HUES6 (cell line): Measurements from ENCODE around the gene WDR45.

Experiments used
- H3K27ac ChIP-seq: 2 replicates; pipeline ENCODE4 v1.7.0; 2013; ENCODE audit warnings: low read depth, mild to moderate bottlenecking, low read length, inconsistent platforms
- H3K27me3 ChIP-seq: 2 replicates; pipeline ENCODE4 v1.6.1; 2013; ENCODE audit warnings: low read length; ENCODE audit not compliant: control insufficient read depth, insufficient read depth
- H3K36me3 ChIP-seq: 2 replicates; pipeline ENCODE4 v1.6.1; 2013; ENCODE audit warnings: low read length; ENCODE audit not compliant: control insufficient read depth, insufficient read depth
- H3K4me1 ChIP-seq: 2 replicates; pipeline ENCODE4 v1.6.1; 2013; ENCODE audit warnings: low read length; ENCODE audit not compliant: control insufficient read depth, insufficient read depth
- H3K4me3 ChIP-seq: 2 replicates; pipeline ENCODE4 v1.5.1; 2013; ENCODE audit warnings: low read depth, low read length
- H3K9ac ChIP-seq: one replicate; pipeline ENCODE4 v1.6.1; 2013; ENCODE audit warnings: mild to moderate bottlenecking, low read length
- H3K9me3 ChIP-seq: 2 replicates; pipeline ENCODE4 v1.6.1; 2013; ENCODE audit warnings: low read depth, low read length; ENCODE audit not compliant: control insufficient read depth, insufficient read depth

Gene WDR45

DNA sequence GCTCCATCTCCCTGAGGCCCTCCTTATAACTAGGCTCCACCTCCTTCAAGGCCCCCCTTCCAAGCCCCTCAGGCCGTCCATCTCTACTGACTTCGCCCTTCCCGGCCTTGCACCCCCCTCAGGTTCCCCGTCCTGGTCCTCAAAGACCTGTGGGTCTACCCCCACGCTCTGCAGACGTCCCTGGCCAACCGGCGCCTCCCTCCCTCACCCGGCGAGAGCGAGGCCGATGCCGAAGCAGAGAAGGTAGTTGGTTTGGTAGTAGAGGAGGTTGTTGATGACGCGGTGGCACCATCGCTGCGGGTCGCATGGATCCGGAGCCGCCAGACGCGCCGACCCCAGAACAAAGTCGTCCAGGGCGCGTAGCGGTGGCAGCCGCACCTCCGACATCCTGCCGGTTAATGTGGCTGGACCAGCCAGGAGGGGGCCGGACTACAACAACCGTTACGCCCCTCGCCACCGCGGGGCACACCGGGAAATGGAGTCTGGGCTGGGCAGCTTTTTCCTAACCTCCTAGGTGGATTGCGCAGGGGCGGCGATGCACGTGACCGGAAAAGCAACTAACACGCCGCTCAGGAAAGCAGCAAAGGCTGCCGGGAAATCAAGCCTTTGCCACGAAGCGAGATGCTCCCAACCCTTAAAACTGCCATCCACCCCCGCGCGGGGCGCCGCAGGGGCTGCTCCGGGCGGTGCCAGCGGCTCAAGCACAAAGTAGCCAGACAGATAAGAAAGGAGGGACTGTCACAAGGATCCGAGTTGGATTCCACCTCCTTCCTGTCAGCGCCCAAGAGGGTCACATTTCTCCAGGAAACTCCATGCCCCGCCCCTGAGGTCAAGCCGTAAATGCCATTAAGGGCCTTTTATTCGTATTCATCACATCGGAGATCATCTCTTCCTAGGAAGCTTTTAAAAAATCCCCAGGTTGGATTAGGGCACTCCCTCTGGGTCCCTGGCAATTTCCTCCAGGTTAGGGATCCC is 5.8 kb downstream of the WDR45 start, which contains the start of gene PRAF2:
Gene PRAF2 (minus strand): TSS at position 402 of the 975 bp plus-strand sequence. CDS start 15 bp downstream, at position 387.
- H3K27me3 ChIP-seq = no peaks in the 10 kb centered on the region
- H3K27ac ChIP-seq = no peak within 1 kb of the TSS; the same call in 1 of the 2 replicates
- H3K9me3 ChIP-seq = peaks cover 18% of the 10 kb centered on the region; the same call in 1 of the 2 replicates
- H3K36me3 ChIP-seq = peaks cover 18% of the 10 kb centered on the region
- peak within 1 kb of the TSS; percentile 72 for H3K9ac ChIP-seq
- H3K4me3 ChIP-seq = peak within 1 kb of the TSS; percentile 78
- H3K4me1 ChIP-seq = peaks cover 6% of the 10 kb centered on the region; the same call in 1 of the 2 replicates

DNA sequence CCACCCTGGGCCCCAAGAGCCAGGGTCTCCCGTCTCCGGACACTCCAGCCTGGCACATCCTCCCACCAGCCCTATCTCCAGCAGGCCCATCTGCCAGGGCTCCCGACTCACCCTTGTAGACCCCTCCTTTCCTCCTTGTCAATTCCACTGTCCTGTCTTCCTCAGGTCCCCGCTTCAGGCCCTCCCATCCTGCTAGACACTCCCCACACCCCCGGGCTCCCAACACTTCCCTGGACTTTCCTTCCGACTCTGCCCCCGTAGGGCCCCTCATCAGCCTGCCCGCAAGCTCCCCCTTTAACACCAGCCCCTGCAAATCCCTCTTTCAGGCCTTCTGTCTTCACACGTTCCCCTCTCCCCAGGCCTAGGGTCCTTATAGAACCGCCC is 7.0 kb downstream of the WDR45 start:
- Histone ChIP-seq H3K27ac (no peak overlapping the region), H3K27me3 (no peaks in the 10 kb centered on the region), H3K9me3 (peaks cover 18% of the 10 kb centered on the region; the same call in 1 of the 2 replicates), H3K36me3 (peaks cover 26% of the 10 kb centered on the region), H3K9ac (peak overlapping the region; percentile 17), H3K4me3 (peak overlapping the region; percentile 78), H3K4me1 (peaks cover 6% of the 10 kb centered on the region; the same call in 1 of the 2 replicates)

DNA sequence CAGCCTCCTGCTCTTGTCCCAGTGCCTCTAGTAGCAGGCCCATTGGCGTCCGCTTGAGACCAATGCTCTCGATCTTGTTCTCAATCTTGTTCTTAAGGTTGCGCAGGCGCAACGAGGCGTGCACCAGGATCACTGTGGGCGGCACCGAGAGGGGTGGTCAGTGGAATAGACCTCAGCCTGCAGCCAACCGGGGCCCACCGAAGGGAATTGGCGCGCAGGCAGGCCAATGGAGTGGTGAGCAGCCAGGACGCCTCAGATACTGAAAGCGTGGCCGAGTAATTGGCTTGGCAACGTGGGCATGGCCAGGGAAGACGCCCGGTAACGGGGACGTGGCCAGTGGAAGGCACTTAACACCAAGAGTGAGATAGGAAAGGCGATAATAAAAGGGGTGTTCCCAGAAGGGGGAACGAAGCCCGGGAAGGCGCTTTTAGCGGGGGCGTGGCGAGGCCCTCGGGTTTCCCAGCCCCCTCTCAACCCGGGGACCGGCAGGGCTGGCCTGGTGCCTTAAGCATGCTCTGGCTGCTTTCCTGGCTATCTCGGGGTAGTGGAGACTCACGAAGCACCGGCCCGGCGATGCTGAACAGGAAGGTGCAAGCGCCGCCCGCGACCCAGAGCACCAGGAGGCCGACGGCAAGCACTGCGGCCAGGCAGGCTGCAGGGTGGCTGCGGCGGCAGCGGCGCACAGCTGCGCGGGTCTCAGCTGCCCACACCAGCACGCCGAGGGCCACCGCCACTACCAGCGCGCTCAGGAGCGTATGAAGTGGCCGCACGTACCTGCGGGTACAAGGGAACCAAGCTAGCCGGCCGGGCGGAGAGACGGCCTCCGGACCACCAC is 7.6 kb downstream of the WDR45 start:
- Histone ChIP-seq H3K9ac (no peak overlapping the region), H3K4me1 (peaks cover 6% of the 10 kb centered on the region; the same call in 1 of the 2 replicates), H3K27ac (no peak overlapping the region), H3K4me3 (peak overlapping the region; percentile 78), H3K36me3 (peaks cover 21% of the 10 kb centered on the region), H3K27me3 (no peaks in the 10 kb centered on the region), H3K9me3 (peaks cover 18% of the 10 kb centered on the region; the same call in 1 of the 2 replicates)

DNA sequence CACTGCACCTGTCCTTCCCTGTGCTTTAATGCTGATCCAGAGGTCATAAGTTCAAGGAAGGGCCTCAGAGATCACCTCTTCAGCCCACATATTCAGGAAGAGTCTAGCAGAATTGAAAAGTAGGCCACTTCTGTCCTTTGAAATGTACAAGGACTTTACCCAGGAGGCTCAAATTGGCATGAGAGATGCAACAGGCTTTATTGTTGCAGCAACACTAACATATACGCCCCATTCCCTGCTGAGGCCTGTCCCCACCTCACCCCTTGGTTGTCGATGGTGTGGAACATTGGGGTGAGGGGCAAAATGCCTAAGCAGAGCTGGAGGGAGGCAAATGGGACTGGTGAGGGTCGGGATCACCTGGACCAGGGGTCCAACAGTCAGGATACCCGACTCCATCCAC is 8.7 kb downstream of the WDR45 start:
- H3K4me3 ChIP-seq = no peak overlapping the region; the same call in 1 of the 2 replicates
- H3K27ac ChIP-seq = no peak overlapping the region
- peaks cover 22% of the 10 kb centered on the region for H3K36me3 ChIP-seq
- no peaks in the 10 kb centered on the region for H3K27me3 ChIP-seq
- peaks cover 6% of the 10 kb centered on the region; the same call in 1 of the 2 replicates for H3K4me1 ChIP-seq
- peaks cover 11% of the 10 kb centered on the region; the same call in 1 of the 2 replicates for H3K9me3 ChIP-seq
- H3K9ac ChIP-seq = no peak overlapping the region

DNA sequence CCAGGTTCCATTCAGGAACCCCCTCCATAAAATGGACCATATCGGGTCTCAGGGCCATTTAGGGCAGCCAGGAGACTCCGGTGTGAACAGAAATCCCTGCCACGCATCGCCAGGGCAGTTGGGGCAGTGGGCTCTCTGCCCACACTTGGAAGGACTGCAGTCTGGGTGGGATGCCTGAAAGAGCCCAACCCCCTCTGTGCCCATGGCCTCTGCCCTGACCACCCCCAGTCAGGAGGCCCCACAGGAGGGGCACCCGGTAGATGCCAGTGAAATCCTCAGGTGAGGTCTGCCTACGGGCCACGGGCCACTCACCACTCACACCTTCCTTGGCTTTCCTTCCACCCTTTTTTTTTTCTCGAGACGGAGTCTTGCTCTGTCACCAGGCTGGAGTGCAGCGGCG is 10.6 kb downstream of the WDR45 start:
- Histone ChIP-seq H3K9ac (no peak overlapping the region), H3K36me3 (peaks cover 28% of the 10 kb centered on the region), H3K9me3 (peaks cover 11% of the 10 kb centered on the region; the same call in 1 of the 2 replicates), H3K27me3 (no peaks in the 10 kb centered on the region), H3K4me1 (peaks cover 6% of the 10 kb centered on the region; the same call in 1 of the 2 replicates), H3K4me3 (no peak overlapping the region), H3K27ac (no peak overlapping the region)

DNA sequence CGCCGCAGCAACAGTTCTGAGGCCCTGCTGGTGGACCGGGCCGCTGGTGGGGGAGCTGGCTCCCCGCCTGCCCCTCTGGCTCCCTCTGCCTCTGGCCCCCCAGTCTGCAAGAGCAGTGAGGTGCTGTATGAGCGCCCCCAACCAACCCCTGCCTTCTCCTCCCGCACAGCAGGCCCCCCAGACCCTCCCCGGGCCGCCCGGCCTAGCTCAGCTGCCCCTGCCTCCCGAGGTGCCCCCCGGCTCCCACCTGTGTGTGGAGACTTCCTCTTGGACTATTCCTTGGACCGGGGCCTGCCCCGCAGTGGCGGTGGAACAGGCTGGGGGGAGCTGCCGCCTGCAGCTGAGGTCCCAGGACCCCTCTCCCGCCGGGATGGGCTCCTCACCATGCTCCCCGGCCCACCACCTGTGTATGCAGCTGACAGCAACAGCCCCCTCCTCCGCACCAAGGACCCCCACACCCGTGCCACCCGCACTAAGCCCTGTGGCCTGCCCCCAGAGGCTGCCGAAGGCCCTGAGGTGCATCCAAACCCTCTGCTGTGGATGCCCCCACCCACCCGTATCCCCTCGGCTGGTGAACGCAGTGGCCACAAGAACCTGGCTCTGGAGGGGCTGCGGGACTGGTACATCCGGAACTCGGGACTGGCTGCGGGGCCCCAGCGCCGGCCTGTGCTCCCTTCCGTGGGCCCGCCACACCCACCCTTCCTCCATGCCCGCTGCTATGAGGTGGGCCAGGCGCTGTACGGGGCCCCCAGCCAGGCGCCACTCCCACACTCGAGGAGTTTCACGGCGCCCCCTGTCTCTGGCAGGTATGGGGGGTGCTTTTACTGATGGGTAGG is 12.2 kb downstream of the WDR45 start:
- Histone ChIP-seq H3K27ac (no peak overlapping the region), H3K9ac (no peak overlapping the region), H3K27me3 (no peaks in the 10 kb centered on the region), H3K4me3 (no peak overlapping the region), H3K9me3 (peaks cover 11% of the 10 kb centered on the region; the same call in 1 of the 2 replicates), H3K4me1 (no peaks in the 10 kb centered on the region), H3K36me3 (peaks cover 34% of the 10 kb centered on the region)

DNA sequence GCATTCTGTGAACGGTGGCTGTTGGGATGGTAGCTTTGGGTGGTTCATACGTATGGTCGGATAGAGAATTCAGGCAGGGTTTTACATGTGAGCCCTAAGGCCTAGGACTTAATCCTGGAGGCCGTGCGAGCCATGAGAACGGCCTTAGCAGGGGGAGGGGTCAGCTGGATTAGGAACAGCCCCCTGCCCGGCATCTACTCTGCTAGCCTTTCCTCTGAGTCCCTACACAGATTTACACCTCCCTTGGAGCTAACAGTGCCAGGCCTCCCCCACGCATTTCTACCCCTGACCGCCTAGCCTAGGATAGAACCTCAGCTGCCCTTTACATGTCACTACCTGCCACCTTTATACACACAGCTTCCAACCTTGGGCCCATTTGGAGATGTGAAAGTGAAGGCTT is 13.0 kb downstream of the WDR45 start:
- no peak overlapping the region for H3K27ac ChIP-seq
- no peak overlapping the region for H3K4me3 ChIP-seq
- peaks cover 9% of the 10 kb centered on the region; the same call in 1 of the 2 replicates for H3K9me3 ChIP-seq
- H3K27me3 ChIP-seq = no peaks in the 10 kb centered on the region
- H3K9ac ChIP-seq = no peak overlapping the region
- H3K36me3 ChIP-seq = peaks cover 42% of the 10 kb centered on the region
- H3K4me1 ChIP-seq = no peaks in the 10 kb centered on the region

DNA sequence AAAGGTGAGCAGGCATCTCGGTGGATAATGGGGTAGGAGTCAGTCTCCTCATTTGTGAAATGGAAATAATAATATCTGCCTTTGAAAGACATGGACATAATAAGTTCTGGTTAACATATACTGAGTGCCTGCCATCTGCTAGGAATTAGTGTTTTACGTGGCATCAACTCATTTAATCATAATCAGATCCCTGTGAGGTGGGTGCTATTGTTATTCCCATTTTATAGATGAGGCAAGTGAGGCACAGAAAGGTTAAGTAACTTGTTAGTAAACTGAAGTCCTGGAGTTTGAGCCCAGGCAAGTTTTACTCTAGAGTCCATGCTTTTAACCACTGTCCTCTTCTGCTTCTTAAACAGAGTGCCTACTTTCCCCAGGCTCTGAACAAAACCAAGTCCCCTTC is 13.4 kb downstream of the WDR45 start:
- no peak overlapping the region for H3K4me3 ChIP-seq
- H3K27ac ChIP-seq = no peak overlapping the region
- no peak overlapping the region for H3K9ac ChIP-seq
- peaks cover 6% of the 10 kb centered on the region; the same call in 1 of the 2 replicates for H3K9me3 ChIP-seq
- peaks cover 44% of the 10 kb centered on the region for H3K36me3 ChIP-seq
- no peaks in the 10 kb centered on the region for H3K4me1 ChIP-seq
- no peaks in the 10 kb centered on the region for H3K27me3 ChIP-seq

DNA sequence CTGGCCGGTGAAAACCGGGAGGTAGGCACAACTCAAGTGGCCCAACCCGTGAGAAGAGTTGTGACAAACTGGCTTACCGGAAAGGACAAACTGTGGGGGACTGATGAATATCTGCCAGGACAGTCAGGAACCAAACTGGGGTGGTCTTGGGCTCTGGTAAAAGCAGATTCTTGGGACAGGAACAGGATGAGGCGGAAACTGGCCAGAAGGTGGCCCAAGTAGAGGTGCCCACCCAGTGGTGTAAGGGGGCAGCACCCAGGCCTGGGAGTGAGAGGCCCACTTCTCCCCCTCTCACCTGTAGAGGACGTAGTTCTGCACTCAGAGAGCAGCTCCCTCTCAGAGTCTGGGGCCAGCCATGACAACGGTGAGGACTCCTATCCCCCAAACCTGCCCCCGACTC is 15.0 kb downstream of the WDR45 start:
- H3K4me1 ChIP-seq = no peaks in the 10 kb centered on the region
- H3K27me3 ChIP-seq = no peaks in the 10 kb centered on the region
- peaks cover 44% of the 10 kb centered on the region for H3K36me3 ChIP-seq
- peaks cover 6% of the 10 kb centered on the region; the same call in 1 of the 2 replicates for H3K9me3 ChIP-seq
- H3K4me3 ChIP-seq = no peak overlapping the region
- no peak overlapping the region for H3K9ac ChIP-seq
- no peak overlapping the region for H3K27ac ChIP-seq

DNA sequence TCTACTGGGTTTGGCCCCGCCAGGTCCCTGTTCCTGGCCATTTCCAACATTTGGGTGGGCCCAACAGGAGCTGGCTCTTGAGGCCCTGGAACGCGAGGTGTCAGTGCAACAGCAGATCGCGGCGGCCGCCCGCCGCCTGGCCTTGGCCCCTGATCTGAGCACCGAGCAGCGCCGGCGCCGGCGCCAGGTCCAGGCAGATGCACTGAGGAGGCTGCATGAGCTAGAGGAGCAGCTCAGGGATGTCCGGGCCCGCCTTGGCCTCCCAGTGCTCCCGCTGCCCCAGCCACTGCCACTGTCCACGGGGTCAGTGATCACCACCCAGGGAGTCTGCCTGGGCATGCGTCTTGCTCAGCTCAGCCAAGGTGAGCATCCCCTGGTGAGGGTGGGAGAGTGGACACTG is 15.4 kb downstream of the WDR45 start:
- Histone ChIP-seq H3K36me3 (peaks cover 44% of the 10 kb centered on the region), H3K27me3 (no peaks in the 10 kb centered on the region), H3K9ac (no peak overlapping the region), H3K9me3 (peaks cover 6% of the 10 kb centered on the region; the same call in 1 of the 2 replicates), H3K4me3 (no peak overlapping the region), H3K4me1 (no peaks in the 10 kb centered on the region), H3K27ac (no peak overlapping the region)
